Activated CD4-positive, CD25-positive, alpha-beta regulatory T cell treated with anti-CD3 and anti-CD28 coated beads, Interleukin-2, amount 50 U/mL, for 16 hours (primary cell): Measurements from ENCODE around the gene SLC17A7.
"Not testable (repeated sequence)": the region's sequence is repeated elsewhere in the genome, so short reads cannot be mapped to it uniquely, and the experiment has no call there.

ENCODE experiments used
- DNase-seq: peaks from one replicate; pipeline ENCODE4 v3.0.0-alpha.2; 2020; ENCODE audit warnings: low read depth, low spot score

SLC17A7 gene

GRCh38 chr19:49469828-49470614 is 28.7 kb upstream of the SLC17A7 start:
- DNase-seq, result no peak

GRCh38 chr19:49468746-49469447 is 27.6 kb upstream of the SLC17A7 start:
- DNase-seq, result peak; percentile 70

- DNase-seq, result no peak
These were observed 26.9 kb upstream of the SLC17A7 start for GRCh38 chr19:49468199-49468598.

- DNase-seq, result no peak
These were observed 24.0 kb upstream of the SLC17A7 start for GRCh38 chr19:49465371-49465770.

- DNase-seq, result no peak
These were observed 22.8 kb upstream of the SLC17A7 start for GRCh38 chr19:49463960-49464740.

- no peak for DNase-seq
These were observed 21.2 kb upstream of the SLC17A7 start for GRCh38 chr19:49462492-49462891.

- no peak for DNase-seq
These were observed 20.3 kb upstream of the SLC17A7 start for GRCh38 chr19:49461656-49462055.

- not testable (repeated sequence) for DNase-seq
These were observed 19.8 kb upstream of the SLC17A7 start for GRCh38 chr19:49461130-49461529.

- DNase-seq, result no peak
These were observed 18.1 kb upstream of the SLC17A7 start for GRCh38 chr19:49459388-49459787.

- no peak for DNase-seq
These were observed 17.2 kb upstream of the SLC17A7 start for GRCh38 chr19:49458567-49458903.

- no peak for DNase-seq
These were observed 15.0 kb upstream of the SLC17A7 start for GRCh38 chr19:49456326-49456725.

- no peak for DNase-seq
These were observed 14.4 kb upstream of the SLC17A7 start for GRCh38 chr19:49455773-49456172.

GRCh38 chr19:49453757-49454240 is 12.5 kb upstream of the SLC17A7 start:
- no peak for DNase-seq

GRCh38 chr19:49453013-49453756 is 11.9 kb upstream of the SLC17A7 start, which contains the start of gene ALDH16A1:
TSS of gene ALDH16A1 (plus strand) at chr19:49453225. CDS start at chr19:49453332, 107 bp downstream.
- DNase-seq, result peak; percentile 96

GRCh38 chr19:49451430-49452181 is 10.3 kb upstream of the SLC17A7 start, which contains the start of gene PIH1D1:
TSS of gene PIH1D1 (minus strand) at chr19:49451814. CDS start at chr19:49451574, 240 bp downstream.
- DNase-seq, result peak; percentile 91

- DNase-seq, result no peak
These were observed 9.1 kb upstream of the SLC17A7 start for GRCh38 chr19:49450405-49450804.

- DNase-seq, result no peak
These were observed 7.1 kb upstream of the SLC17A7 start for GRCh38 chr19:49448432-49448786.

GRCh38 chr19:49447485-49448431 is 6.4 kb upstream of the SLC17A7 start:
- DNase-seq, result no peak

GRCh38 chr19:49445997-49446396 is 4.7 kb upstream of the SLC17A7 start:
- DNase-seq, result no peak
